GM23338 (cell line): ENCODE results near the gene EGFR. TPM values are rescaled to one million over a fixed set of nuclear protein-coding genes. Genes with fewer than 3 reads are reported as not detected.

Experiments used
- ATAC-seq: fragments of 200-7000 bp; cut with Tn5 transposase; 3 replicates; pipeline ENCODE4 v1.9.1; 2020
- DNase-seq: peaks from one replicate; pipeline ENCODE4 v3.0.0-alpha.2; 2015; ENCODE audit warnings: low spot score
- H2AFZ ChIP-seq: fragments of 200-600 bp; sonication (generic); 2 replicates; pipeline ENCODE4 v1.8.0; 2016; ENCODE audit warnings: antibody characterized with exemption, mild to moderate bottlenecking, moderate library complexity
- H3F3A ChIP-seq: fragments of 200-600 bp; sonication (generic); replicated peaks from 2 replicates; pipeline ENCODE4 v1.8.0; 2017; ENCODE audit warnings: antibody characterized with exemption, mixed run types, low read depth
- H3K27ac ChIP-seq: fragments of 200-600 bp; sonication (generic); 2 replicates; pipeline ENCODE4 v1.6.1; 2016; ENCODE audit warnings: low read depth
- H3K27me3 ChIP-seq: fragments of 200-600 bp; sonication (generic); 2 replicates; pipeline ENCODE4 v1.8.0; 2016; ENCODE audit warnings: mild to moderate bottlenecking, mixed run types, moderate library complexity; ENCODE audit not compliant: insufficient read depth
- H3K36me3 ChIP-seq: fragments of 200-600 bp; sonication (generic); 2 replicates; pipeline ENCODE4 v1.8.0; 2016; ENCODE audit warnings: mild to moderate bottlenecking; ENCODE audit not compliant: insufficient read depth
- H3K4me1 ChIP-seq: fragments of 200-600 bp; sonication (generic); 2 replicates; pipeline ENCODE4 v1.8.0; 2016; ENCODE audit warnings: mild to moderate bottlenecking, moderate library complexity; ENCODE audit not compliant: insufficient read depth
- H3K4me2 ChIP-seq: fragments of 200-600 bp; sonication (generic); 2 replicates; pipeline ENCODE4 v1.7.1; 2017; ENCODE audit warnings: mixed run types
- H3K4me3 ChIP-seq: fragments of 200-600 bp; sonication (generic); 2 replicates; pipeline ENCODE4 v1.6.1; 2016; ENCODE audit warnings: mixed run types
- H3K79me2 ChIP-seq: fragments of 200-600 bp; sonication (generic); replicated peaks from 2 replicates; pipeline ENCODE4 v1.8.0; 2017; ENCODE audit warnings: mild to moderate bottlenecking; ENCODE audit not compliant: insufficient read depth
- H3K9me2 ChIP-seq: fragments of 200-600 bp; sonication (generic); 2 replicates; pipeline ENCODE4 v1.8.0; 2017; ENCODE audit not compliant: insufficient read depth
- H4K20me1 ChIP-seq: fragments of 200-600 bp; sonication (generic); replicated peaks from 2 replicates; pipeline ENCODE4 v1.8.0; 2017; ENCODE audit warnings: mild to moderate bottlenecking; ENCODE audit not compliant: insufficient read depth
- H3K27ac Mint-ChIP-seq: 2 replicates; pipeline ENCODE4 v1.8.0; 2020; ENCODE audit warnings: inconsistent platforms, mild to moderate bottlenecking, moderate library complexity, mixed read lengths
- H3K27me3 Mint-ChIP-seq: 3 replicates; pipeline ENCODE4 v1.8.0; 2022; ENCODE audit warnings: low read depth, mild to moderate bottlenecking, moderate library complexity, mixed read lengths, inconsistent platforms; ENCODE audit not compliant: insufficient read depth, poor library complexity
- H3K36me3 Mint-ChIP-seq: 3 replicates; pipeline ENCODE4 v1.8.0; 2021; ENCODE audit warnings: low read depth, mild to moderate bottlenecking, inconsistent platforms, moderate library complexity, mixed read lengths
- H3K4me1 Mint-ChIP-seq: 3 replicates; pipeline ENCODE4 v1.8.0; 2020; ENCODE audit warnings: mild to moderate bottlenecking, inconsistent platforms, mixed read lengths
- H3K4me3 Mint-ChIP-seq: 3 replicates; pipeline ENCODE4 v1.8.0; 2021; ENCODE audit warnings: moderate library complexity, mild to moderate bottlenecking, inconsistent platforms, mixed read lengths
- H3K9me3 Mint-ChIP-seq: 3 replicates; pipeline ENCODE4 v1.8.0; 2020; ENCODE audit warnings: moderate library complexity, mild to moderate bottlenecking, inconsistent platforms, mixed read lengths
- CREB1 ChIP-seq: fragments of 250-450 bp; sonication (Bioruptor Pico); IDR thresholded peaks from 2 replicates; pipeline ENCODE4 v1.5.0; 2020; ENCODE audit warnings: low read depth, mild to moderate bottlenecking, moderate library complexity
- ZNF114 ChIP-seq: fragments of 250-450 bp; sonication (Bioruptor Pico); IDR thresholded peaks from 2 replicates; pipeline ENCODE4 v1.5.0; 2020; ENCODE audit warnings: mild to moderate bottlenecking, moderate library complexity
- ZNF331 ChIP-seq: fragments of 250-450 bp; sonication (Bioruptor Pico); IDR thresholded peaks from 2 replicates; pipeline ENCODE4 v1.5.0; 2020; ENCODE audit warnings: low read depth, mild to moderate bottlenecking, moderate library complexity
- polyA plus RNA-seq: library from polyadenylated mRNA; unstranded; fragments of >200 nt; fragmentation: Nextera tagmentation; extraction: Ambion mirVana; gene quantifications from 2 replicates; pipeline ENCODE4 v1.2.1, GENCODE V29; 2016
- total RNA-seq: library from RNA; depleted of rRNA; stranded (reverse); fragments of >200 nt; shearing (Covaris generic); gene quantifications from 2 replicates; pipeline ENCODE4 v1.2.3, GENCODE V29; 2014
- TF ChIP-seq, protein P1 (sequence below), 2 experiments: fragments of 200-600 bp in 1 of 2; sonication (generic) in 1 of 2; conservative IDR thresholded peaks; 2 replicates each; pipeline versions ENCODE4 v1.5.1 to v1.6.1; 2016 to 2017; ENCODE audit warnings: antibody characterized with exemption in 2 of 2, low read depth in 2 of 2, mild to moderate bottlenecking in 2 of 2, moderate library complexity in 1 of 2
- TF ChIP-seq, protein P2 (sequence below): fragments of 250-450 bp; sonication (Bioruptor Pico); IDR thresholded peaks from 2 replicates; pipeline ENCODE4 v1.5.0; 2020; ENCODE audit warnings: mild to moderate bottlenecking, moderate library complexity

Gene EGFR
- total and polyA plus RNA-seq, 2 experiments from 2014 or later: 1.5 to 4.5 TPM

DNA sequence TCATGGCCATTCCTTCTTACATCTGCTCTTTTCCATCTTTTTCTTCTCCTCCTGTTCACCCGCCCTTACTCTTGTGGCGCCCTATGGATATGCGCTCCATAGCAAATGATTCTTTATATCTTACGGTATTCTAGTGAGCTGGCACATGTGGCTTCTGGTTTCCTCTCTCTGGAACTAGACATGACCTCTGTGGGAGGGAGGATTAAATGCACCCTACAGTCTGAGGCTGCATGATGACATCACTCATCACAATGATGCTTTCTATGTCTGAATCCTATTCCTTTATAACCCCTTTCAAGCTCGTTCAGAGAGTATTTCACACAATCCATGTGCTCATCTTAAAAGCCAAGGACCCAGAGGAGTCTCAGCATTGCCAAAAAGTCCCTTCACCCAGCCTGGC is 153.3 kb downstream of the EGFR start:
- no peaks in the 10 kb centered on the region for H3K4me1 ChIP-seq
- no peaks in the 10 kb centered on the region for H4K20me1 ChIP-seq
- no peaks in the 10 kb centered on the region for H3K36me3 ChIP-seq
- H3K4me2 ChIP-seq: no peak overlapping the region
- H3F3A ChIP-seq: no peaks in the 10 kb centered on the region
- H3K27me3 ChIP-seq: no peaks in the 10 kb centered on the region
- Mint-ChIP-seq H3K36me3 (no peaks in the 10 kb centered on the region; the same call in 2 of the 3 replicates), H3K27ac (no peak overlapping the region), H3K4me1 (peaks cover 10% of the 10 kb centered on the region), H3K4me3 (no peak overlapping the region), H3K27me3 (peaks cover 4% of the 10 kb centered on the region), H3K9me3 (no peaks in the 10 kb centered on the region)
- H3K27ac ChIP-seq: no peak overlapping the region
- H3K79me2 ChIP-seq: no peaks in the 10 kb centered on the region
- H3K4me3 ChIP-seq: no peak overlapping the region
- no peak for ATAC-seq
- H2AFZ ChIP-seq: no peak overlapping the region
- DNase-seq: no peak
- H3K9me2 ChIP-seq: 0 out of 2 replicates have a peak, but pooled peaks cover 2% of the 10 kb centered on the region
- TF ChIP-seq, protein P1, sequence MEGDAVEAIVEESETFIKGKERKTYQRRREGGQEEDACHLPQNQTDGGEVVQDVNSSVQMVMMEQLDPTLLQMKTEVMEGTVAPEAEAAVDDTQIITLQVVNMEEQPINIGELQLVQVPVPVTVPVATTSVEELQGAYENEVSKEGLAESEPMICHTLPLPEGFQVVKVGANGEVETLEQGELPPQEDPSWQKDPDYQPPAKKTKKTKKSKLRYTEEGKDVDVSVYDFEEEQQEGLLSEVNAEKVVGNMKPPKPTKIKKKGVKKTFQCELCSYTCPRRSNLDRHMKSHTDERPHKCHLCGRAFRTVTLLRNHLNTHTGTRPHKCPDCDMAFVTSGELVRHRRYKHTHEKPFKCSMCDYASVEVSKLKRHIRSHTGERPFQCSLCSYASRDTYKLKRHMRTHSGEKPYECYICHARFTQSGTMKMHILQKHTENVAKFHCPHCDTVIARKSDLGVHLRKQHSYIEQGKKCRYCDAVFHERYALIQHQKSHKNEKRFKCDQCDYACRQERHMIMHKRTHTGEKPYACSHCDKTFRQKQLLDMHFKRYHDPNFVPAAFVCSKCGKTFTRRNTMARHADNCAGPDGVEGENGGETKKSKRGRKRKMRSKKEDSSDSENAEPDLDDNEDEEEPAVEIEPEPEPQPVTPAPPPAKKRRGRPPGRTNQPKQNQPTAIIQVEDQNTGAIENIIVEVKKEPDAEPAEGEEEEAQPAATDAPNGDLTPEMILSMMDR (conservative IDR thresholded peaks at IDR 0.05; ENCODE audit: low read depth in 2 of 2): no peak
- no peak for TF ChIP-seq ZNF331 (CRISPR knock-in tag)
- no peak for TF ChIP-seq ZNF114 (CRISPR knock-in tag)
- no peak for TF ChIP-seq CREB1 (CRISPR knock-in tag)
- TF ChIP-seq, protein P2, sequence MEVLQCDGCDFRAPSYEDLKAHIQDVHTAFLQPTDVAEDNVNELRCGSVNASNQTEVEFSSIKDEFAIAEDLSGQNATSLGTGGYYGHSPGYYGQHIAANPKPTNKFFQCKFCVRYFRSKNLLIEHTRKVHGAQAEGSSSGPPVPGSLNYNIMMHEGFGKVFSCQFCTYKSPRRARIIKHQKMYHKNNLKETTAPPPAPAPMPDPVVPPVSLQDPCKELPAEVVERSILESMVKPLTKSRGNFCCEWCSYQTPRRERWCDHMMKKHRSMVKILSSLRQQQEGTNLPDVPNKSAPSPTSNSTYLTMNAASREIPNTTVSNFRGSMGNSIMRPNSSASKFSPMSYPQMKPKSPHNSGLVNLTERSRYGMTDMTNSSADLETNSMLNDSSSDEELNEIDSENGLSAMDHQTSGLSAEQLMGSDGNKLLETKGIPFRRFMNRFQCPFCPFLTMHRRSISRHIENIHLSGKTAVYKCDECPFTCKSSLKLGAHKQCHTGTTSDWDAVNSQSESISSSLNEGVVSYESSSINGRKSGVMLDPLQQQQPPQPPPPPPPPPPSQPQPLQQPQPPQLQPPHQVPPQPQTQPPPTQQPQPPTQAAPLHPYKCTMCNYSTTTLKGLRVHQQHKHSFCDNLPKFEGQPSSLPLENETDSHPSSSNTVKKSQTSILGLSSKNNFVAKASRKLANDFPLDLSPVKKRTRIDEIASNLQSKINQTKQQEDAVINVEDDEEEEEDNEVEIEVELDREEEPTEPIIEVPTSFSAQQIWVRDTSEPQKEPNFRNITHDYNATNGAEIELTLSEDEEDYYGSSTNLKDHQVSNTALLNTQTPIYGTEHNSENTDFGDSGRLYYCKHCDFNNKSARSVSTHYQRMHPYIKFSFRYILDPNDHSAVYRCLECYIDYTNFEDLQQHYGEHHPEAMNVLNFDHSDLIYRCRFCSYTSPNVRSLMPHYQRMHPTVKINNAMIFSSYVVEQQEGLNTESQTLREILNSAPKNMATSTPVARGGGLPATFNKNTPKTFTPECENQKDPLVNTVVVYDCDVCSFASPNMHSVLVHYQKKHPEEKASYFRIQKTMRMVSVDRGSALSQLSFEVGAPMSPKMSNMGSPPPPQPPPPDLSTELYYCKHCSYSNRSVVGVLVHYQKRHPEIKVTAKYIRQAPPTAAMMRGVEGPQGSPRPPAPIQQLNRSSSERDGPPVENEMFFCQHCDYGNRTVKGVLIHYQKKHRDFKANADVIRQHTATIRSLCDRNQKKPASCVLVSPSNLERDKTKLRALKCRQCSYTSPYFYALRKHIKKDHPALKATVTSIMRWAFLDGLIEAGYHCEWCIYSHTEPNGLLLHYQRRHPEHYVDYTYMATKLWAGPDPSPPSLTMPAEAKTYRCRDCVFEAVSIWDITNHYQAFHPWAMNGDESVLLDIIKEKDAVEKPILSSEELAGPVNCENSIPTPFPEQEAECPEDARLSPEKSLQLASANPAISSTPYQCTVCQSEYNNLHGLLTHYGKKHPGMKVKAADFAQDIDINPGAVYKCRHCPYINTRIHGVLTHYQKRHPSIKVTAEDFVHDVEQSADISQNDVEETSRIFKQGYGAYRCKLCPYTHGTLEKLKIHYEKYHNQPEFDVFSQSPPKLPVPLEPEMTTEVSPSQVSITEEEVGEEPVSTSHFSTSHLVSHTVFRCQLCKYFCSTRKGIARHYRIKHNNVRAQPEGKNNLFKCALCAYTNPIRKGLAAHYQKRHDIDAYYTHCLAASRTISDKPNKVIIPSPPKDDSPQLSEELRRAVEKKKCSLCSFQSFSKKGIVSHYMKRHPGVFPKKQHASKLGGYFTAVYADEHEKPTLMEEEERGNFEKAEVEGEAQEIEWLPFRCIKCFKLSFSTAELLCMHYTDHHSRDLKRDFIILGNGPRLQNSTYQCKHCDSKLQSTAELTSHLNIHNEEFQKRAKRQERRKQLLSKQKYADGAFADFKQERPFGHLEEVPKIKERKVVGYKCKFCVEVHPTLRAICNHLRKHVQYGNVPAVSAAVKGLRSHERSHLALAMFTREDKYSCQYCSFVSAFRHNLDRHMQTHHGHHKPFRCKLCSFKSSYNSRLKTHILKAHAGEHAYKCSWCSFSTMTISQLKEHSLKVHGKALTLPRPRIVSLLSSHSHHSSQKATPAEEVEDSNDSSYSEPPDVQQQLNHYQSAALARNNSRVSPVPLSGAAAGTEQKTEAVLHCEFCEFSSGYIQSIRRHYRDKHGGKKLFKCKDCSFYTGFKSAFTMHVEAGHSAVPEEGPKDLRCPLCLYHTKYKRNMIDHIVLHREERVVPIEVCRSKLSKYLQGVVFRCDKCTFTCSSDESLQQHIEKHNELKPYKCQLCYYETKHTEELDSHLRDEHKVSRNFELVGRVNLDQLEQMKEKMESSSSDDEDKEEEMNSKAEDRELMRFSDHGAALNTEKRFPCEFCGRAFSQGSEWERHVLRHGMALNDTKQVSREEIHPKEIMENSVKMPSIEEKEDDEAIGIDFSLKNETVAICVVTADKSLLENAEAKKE (CRISPR knock-in tag): no peak
